Myometrial cell (primary cell): Measurements from ENCODE around the gene ATG4D. TPM values are rescaled to one million over a fixed set of nuclear protein-coding genes. Genes with fewer than 3 reads are reported as not detected.

Experiments
- total RNA-seq: library from RNA; depleted of rRNA; stranded (reverse); fragments of >200 nt; gene quantifications from 2 replicates; pipeline ENCODE4 v1.2.3, GENCODE V29; 2015

Gene ATG4D
- total RNA-seq, result 20.2 and 24.3 TPM in 2 replicates

DNA sequence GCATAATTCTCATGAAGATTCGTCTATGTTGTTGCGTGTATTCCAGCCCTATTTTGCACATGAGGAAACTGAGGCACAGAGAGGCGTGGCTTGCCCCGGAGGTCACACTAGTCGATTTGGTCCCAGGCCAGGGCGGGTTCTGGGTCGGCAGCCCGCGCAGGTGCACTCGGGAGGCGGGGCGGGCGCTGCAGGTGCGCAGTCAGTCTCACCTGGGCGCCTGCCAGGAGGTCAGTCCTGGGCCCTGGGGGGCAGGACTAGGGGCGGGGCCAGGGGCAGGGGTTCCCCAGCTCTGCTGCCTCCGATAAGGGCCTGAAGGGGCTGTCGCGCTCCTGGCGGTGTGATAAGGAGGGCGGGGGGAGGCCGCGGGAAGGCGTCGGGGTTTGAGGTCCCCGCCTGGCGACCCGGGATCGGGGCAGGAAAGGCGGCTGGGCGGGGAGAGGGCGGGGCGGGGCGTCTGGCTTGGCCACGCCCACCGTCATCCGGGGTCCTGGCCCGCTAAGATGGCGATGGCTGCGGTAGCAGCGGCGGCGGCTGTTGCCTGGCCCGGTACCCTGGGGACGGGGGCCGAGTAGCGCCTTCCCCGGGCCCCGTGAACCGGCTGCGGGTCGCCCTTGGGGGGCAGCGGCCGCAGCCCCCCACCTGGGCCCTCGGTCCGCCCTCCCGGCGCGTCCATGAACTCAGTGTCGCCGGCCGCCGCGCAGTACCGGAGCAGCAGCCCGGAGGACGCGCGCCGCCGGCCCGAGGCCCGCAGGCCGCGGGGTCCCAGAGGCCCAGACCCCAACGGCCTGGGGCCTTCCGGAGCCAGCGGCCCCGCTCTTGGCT, at the start of gene ATG4D:
Gene ATG4D (plus strand): TSS at position 485 of the 822 bp plus-strand sequence. CDS start 187 bp downstream, at position 672.

DNA sequence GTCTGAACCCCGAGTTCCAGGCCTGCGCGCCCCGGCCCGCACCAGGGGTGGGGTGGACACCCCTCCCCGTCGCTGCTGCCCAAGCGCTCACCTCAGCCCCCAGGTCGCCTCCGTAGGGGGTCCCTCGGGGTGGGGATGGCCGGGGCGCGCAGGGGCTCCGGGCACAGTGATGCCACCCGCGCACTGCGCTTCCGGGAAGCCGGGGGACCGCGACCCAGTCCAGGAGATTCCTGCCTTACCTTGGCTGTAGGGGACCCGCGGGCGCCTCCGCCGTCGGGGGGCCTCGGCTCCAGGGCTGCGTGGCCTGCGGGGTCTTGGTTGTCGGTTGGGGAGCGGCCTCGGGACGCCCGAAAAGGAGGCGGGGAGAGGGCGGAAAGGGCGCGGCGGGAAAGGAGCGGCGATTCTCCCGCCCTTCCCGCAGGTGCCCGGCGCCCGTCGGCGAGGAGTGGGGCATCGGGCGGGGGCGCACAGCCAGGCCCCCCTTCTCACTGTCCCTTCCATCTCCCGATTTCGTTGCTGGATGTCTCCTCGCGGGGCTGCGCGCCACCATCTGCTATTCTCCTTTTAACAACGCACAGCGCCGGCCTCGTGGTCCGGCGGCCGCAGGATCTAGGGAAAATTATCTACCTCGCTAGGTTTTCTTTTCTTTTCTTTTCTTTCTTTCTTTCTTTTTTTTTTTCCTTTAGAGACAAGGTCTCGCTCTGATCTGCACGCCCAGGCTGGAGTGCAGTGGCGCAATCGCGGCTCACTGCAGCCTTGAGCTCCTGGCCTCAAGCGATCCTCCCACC, 40.5 kb upstream of the ATG4D start, which contains the start of gene KEAP1:
Gene KEAP1 (minus strand): TSS at position 355 of the 788 bp plus-strand sequence. CDS start 3,323 bp downstream, outside the sequence.

DNA sequence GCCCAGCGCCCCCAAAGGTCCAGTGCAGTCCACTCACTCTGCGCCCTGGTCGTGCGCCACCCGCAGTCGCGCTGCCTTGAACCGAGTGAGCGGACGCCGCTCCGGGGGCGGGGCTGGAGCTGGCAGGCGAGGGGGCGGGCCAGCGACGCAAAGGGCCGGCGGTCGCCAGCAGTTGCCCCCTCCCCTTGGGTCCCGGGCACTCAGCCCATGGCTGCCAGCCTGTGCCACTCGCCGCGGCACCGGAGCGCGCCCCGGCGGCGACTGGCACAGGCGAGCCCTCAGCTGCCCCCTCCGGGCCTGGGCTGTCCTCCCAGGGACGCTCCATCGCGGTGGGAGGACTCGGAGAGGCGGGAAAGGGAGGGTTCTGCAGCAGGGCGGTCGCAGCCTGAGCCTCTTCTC, 26.3 kb upstream of the ATG4D start, which contains the start of gene S1PR5:
Gene S1PR5 (minus strand): TSS at position 87 of the 399 bp plus-strand sequence. CDS start 2,436 bp downstream, outside the sequence.

DNA sequence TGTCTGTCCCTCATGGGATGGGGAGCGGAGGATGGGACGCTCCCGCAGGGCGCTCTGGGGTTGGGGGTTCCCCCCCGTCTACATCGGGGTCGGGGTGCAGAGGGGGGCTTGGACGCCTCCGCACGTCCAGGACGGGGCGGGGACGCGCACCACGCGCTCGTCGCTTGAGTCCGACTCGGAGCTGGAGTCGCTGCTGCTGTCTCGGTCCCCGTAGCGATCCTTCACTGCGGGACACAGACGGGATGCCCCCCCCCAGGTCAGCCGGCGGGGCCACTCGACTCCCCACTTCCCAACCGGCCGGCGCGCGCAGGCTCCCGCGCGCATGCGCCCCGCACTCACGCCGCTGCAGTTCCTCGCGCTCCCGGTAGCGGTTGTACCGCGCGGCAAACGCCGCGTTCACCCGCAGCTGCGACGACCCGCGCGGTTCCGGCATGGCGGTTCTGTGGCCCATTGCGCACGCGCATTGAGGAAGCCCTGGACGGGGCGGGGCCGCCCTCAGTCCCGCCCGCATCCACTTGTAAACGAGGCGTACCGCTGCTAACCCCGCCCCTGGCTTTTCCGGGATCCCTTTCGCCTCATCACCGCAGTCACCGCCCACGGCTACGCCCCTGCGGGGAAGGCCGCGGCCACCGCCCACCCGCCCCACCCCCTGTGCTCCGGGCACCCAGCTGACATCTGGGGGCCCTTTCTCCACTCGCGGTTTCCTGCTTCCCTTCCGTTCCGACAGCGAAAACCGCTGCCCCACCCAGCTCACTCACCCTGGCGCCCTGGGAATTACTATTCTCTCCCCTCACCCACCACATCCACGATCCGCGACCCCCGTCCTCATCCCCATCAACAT, 22.1 kb downstream of the ATG4D start, which contains the start of gene KRI1:
Gene KRI1 (minus strand): TSS at position 444 of the 841 bp plus-strand sequence. CDS start 11 bp downstream, at position 433.

DNA sequence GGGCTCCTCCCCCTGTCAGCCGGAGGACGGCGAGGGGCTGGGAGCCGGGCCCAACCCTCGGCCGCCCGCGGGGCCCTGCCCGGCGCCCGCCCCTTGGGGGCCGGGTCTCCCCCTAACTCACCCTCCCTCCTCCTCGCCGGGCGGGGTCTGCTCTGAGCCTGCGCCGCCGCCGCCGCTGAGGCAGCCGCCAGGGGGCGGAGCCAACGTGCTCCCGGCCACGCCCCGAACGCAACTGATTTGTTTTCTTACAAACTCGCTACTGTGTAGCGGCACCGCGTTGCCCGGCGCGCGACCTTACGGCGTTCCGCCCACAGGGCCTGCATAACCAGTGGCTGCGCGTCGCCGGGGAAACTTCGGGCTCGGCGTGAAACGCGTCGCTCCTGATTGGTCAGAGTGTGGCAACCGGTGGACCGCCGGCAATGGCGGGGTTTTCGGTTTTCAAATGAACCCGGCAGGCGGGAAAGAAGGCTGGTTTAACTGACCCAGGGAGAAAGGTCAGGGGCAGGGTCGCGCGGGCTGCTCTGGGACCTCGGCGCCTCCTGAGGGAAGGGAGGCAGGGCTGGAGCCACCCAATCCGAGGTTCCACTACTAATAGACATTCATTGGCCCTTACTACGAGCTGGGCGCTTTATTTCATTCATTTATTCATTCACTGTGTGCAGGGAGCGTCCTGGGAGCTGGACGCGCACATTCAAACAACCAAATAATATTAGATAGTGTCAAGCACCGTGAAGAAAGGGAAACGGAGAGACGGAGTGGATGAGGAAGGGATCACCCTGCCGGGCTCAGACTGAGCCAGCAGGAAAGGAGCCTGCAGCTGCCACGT, 25.3 kb downstream of the ATG4D start, which contains the start of gene CDKN2D:
Gene CDKN2D (minus strand): TSS at position 154 of the 826 bp plus-strand sequence. CDS start 326 bp downstream, outside the sequence.

DNA sequence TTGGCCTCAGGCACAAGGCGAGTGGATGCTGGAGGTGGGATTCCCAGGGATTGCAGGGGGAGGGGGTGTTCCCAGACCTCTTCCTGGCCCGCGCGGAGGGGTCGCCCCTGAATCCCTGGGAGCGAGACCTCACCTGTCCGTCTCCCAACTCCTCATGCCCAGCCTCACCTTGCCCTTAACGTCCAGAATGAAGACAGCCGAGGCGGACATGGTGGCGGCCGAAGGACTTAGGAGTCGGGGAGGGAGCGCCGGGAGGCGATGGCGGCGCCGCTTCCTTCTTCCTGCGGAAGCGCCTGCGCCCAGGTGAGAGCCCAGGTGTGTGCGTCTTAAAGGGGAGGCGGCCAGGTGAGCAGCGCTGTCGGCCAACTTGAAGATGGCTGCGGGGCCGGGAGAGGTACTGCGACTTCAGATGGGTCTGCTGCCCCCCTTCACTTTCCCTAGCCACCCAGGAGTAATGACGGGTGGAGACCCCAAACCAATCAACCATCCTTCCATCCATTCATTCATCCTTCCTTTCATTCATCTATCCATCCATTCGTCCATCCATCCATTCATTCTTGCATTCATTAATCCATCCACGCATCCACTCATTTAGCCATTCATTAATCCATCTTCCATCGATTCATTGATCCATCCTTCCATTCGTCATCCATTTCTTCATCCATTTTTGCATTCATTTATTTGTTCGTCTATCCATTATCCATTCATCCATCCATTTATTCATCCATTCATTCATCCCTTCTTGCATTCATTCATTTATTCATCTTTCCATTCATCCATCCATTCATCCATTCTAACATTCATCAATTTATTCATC, 43.5 kb downstream of the ATG4D start, which contains the start of gene AP1M2:
Gene AP1M2 (minus strand): TSS at position 291 of the 817 bp plus-strand sequence. CDS start 81 bp downstream, at position 210.

Other genes with a start within 250 kb of the ATG4D start
- 0.53 and 0.58 TPM in 2 replicates for gene ZGLP1, start 234.1 kb upstream of the ATG4D start, total RNA-seq
- 31.7 and 53.9 TPM in 2 replicates for gene FDX2, start 227.9 kb upstream of the ATG4D start, total RNA-seq
- gene RAVER1, start 210.4 kb upstream of the ATG4D start, total RNA-seq, result 22.0 and 23.4 TPM in 2 replicates
- 12.1 and 33.2 TPM in 2 replicates for gene ICAM3, start 204.3 kb upstream of the ATG4D start, total RNA-seq
- gene TYK2, start 163.3 kb upstream of the ATG4D start, total RNA-seq, result 96.1 and 133 TPM in 2 replicates
- gene CDC37, start 140.4 kb upstream of the ATG4D start, total RNA-seq, result 278 and 292 TPM in 2 replicates
- gene PDE4A, start 123.4 kb upstream of the ATG4D start, total RNA-seq, result 4.3 and 5.8 TPM in 2 replicates
- gene KEAP1, start 40.5 kb upstream of the ATG4D start, total RNA-seq, result 63.4 and 75.1 TPM in 2 replicates
- not detected in 2 replicates for gene S1PR5, start 26.5 kb upstream of the ATG4D start, total RNA-seq
- 13.5 and 15.4 TPM in 2 replicates for gene KRI1, start 22.1 kb downstream of the ATG4D start, total RNA-seq
- gene CDKN2D, start 25.1 kb downstream of the ATG4D start, total RNA-seq, result 10.7 and 15.1 TPM in 2 replicates
- gene AP1M2, start 43.4 kb downstream of the ATG4D start, total RNA-seq, result 5.3 and 14.4 TPM in 2 replicates
- gene SLC44A2, start 81.6 kb downstream of the ATG4D start, total RNA-seq, result 103 and 109 TPM in 2 replicates
- gene ILF3, start 110.4 kb downstream of the ATG4D start, total RNA-seq, result 122 and 134 TPM in 2 replicates
- 37.2 and 42.0 TPM in 2 replicates for gene QTRT1, start 157.5 kb downstream of the ATG4D start, total RNA-seq
- gene DNM2, start 174.2 kb downstream of the ATG4D start, total RNA-seq, result 59.5 and 62.0 TPM in 2 replicates